ENCODE data around the gene INSRR. TPM values are rescaled to one million over a fixed set of nuclear protein-coding genes. Genes with fewer than 3 reads are reported as not detected.

Gene INSRR
- total RNA-seq, 4 donors from 2014 or later, result not detected

- no peak for DNase-seq (ENCODE audit: low spot score in 2 of 2)
- peaks cover 92% of the 10 kb centered on the region for H3K27me3 ChIP-seq
- H3K4me3 ChIP-seq, result no peak overlapping the region
- peaks cover 13% of the 10 kb centered on the region for H3K4me1 ChIP-seq
- no peaks in the 10 kb centered on the region for H3K9me3 ChIP-seq
- WGBS, result 56% methylated on average over 5 of the region's 14 CpGs
- H3K36me3 ChIP-seq, result no peaks in the 10 kb centered on the region
- TF ChIP-seq POLR2AphosphoS5 (IDR thresholded peaks at IDR 0.05) (no peak), EP300 (IDR thresholded peaks at IDR 0.05) (no peak), POLR2A (IDR thresholded peaks at IDR 0.05) (no peak)
- TF ChIP-seq, protein P1, sequence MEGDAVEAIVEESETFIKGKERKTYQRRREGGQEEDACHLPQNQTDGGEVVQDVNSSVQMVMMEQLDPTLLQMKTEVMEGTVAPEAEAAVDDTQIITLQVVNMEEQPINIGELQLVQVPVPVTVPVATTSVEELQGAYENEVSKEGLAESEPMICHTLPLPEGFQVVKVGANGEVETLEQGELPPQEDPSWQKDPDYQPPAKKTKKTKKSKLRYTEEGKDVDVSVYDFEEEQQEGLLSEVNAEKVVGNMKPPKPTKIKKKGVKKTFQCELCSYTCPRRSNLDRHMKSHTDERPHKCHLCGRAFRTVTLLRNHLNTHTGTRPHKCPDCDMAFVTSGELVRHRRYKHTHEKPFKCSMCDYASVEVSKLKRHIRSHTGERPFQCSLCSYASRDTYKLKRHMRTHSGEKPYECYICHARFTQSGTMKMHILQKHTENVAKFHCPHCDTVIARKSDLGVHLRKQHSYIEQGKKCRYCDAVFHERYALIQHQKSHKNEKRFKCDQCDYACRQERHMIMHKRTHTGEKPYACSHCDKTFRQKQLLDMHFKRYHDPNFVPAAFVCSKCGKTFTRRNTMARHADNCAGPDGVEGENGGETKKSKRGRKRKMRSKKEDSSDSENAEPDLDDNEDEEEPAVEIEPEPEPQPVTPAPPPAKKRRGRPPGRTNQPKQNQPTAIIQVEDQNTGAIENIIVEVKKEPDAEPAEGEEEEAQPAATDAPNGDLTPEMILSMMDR (IDR thresholded peaks at IDR 0.05), result no peak
- no peak overlapping the region for H3K27ac ChIP-seq
Observed at GRCh38 chr1:156840898-156841279, 18.0 kb downstream of the INSRR start.

- no peaks in the 10 kb centered on the region for H3K9me3 ChIP-seq
- H3K27me3 ChIP-seq, result peaks cover 89% of the 10 kb centered on the region
- H3K36me3 ChIP-seq, result no peaks in the 10 kb centered on the region
- peaks cover 9% of the 10 kb centered on the region for H3K4me1 ChIP-seq
- H3K4me3 ChIP-seq, result no peak overlapping the region
- H3K27ac ChIP-seq, result no peak overlapping the region
- TF ChIP-seq POLR2AphosphoS5 (IDR thresholded peaks at IDR 0.05), result no peak
- no peak for TF ChIP-seq EP300 (IDR thresholded peaks at IDR 0.05)
- TF ChIP-seq, protein P1 (IDR thresholded peaks at IDR 0.05), result no peak
- TF ChIP-seq POLR2A (IDR thresholded peaks at IDR 0.05), result no peak
- no peak for DNase-seq (ENCODE audit: low spot score in 2 of 2)
- WGBS, result 68% methylated on average over 8 of the region's 8 CpGs
Observed at GRCh38 chr1:156840186-156840897, 18.6 kb downstream of the INSRR start.

- WGBS, result 40% methylated on average over 9 of the region's 9 CpGs
- no peak for DNase-seq (ENCODE audit: low spot score in 2 of 2)
- Histone ChIP-seq H3K36me3 (no peaks in the 10 kb centered on the region), H3K27me3 (peaks cover 86% of the 10 kb centered on the region), H3K4me3 (no peak overlapping the region), H3K4me1 (peaks cover under 1% of the 10 kb centered on the region), H3K27ac (no peak overlapping the region), H3K9me3 (no peaks in the 10 kb centered on the region)
- TF ChIP-seq EP300 (IDR thresholded peaks at IDR 0.05) (no peak), POLR2A (IDR thresholded peaks at IDR 0.05) (no peak), POLR2AphosphoS5 (IDR thresholded peaks at IDR 0.05) (no peak)
- TF ChIP-seq, protein P1 (IDR thresholded peaks at IDR 0.05), result no peak
Observed at GRCh38 chr1:156839426-156840109, 19.3 kb downstream of the INSRR start.

GRCh38 chr1:156838972-156839371, 19.9 kb downstream of the INSRR start:
- no peaks in the 10 kb centered on the region for H3K4me1 ChIP-seq
- peaks cover 85% of the 10 kb centered on the region for H3K27me3 ChIP-seq
- TF ChIP-seq, protein P1 (IDR thresholded peaks at IDR 0.05), result peak; percentile 37 to 86
- TF ChIP-seq POLR2AphosphoS5 (IDR thresholded peaks at IDR 0.05), result no peak
- no peak for TF ChIP-seq POLR2A (IDR thresholded peaks at IDR 0.05)
- TF ChIP-seq EP300 (IDR thresholded peaks at IDR 0.05), result no peak
- H3K9me3 ChIP-seq, result no peaks in the 10 kb centered on the region
- H3K36me3 ChIP-seq, result no peaks in the 10 kb centered on the region
- H3K27ac ChIP-seq, result no peak overlapping the region
- DNase-seq (ENCODE audit: low spot score in 2 of 2), result no peak
- WGBS, result 0% methylated on average over 1 of the region's 7 CpGs
- H3K4me3 ChIP-seq, result no peak overlapping the region

- Histone ChIP-seq H3K9me3 (no peaks in the 10 kb centered on the region), H3K4me1 (no peaks in the 10 kb centered on the region), H3K4me3 (no peak overlapping the region), H3K27ac (no peak overlapping the region), H3K27me3 (peaks cover 77% of the 10 kb centered on the region), H3K36me3 (no peaks in the 10 kb centered on the region)
- TF ChIP-seq, protein P1 (IDR thresholded peaks at IDR 0.05), result no peak
- 75% methylated on average over 4 of the region's 4 CpGs for WGBS
- DNase-seq (ENCODE audit: low spot score in 2 of 2), result no peak
Observed at GRCh38 chr1:156836892-156837291, 22.0 kb downstream of the INSRR start.

Data from suprapubic skin (tissue), 4 donors.